ENCODE results near the gene RAD51B. TPM values are rescaled to one million over a fixed set of nuclear protein-coding genes. Genes with fewer than 3 reads are reported as not detected.

RAD51B gene
- polyA plus RNA-seq, 1 experiment = 6.6 TPM

DNA sequence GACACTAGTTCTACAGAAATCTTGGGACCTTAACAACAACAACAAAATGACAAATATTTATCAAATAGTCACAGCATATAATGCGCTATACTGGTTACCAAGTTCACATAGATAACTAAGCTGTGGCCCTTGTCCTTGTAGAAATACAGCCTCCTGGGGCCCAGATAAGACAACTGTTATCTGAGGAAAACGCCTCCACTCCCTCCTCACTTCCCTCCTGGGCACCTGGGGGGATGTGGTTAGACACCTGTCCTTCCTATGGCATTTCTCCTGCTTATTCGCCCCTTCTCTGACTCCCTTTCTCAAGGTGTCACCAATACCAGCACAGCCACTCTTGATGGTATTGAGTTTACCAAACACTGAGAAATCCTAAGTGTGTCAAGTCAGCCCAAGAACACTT is 419.4 kb downstream of the RAD51B start:
- H3K9me3 ChIP-seq (ENCODE audit: control insufficient read depth, insufficient read depth, low read length) = no peaks in the 10 kb centered on the region
- no peak overlapping the region for H3K27ac ChIP-seq (ENCODE audit: low read depth, low read length)
- TF ChIP-seq, protein P1, sequence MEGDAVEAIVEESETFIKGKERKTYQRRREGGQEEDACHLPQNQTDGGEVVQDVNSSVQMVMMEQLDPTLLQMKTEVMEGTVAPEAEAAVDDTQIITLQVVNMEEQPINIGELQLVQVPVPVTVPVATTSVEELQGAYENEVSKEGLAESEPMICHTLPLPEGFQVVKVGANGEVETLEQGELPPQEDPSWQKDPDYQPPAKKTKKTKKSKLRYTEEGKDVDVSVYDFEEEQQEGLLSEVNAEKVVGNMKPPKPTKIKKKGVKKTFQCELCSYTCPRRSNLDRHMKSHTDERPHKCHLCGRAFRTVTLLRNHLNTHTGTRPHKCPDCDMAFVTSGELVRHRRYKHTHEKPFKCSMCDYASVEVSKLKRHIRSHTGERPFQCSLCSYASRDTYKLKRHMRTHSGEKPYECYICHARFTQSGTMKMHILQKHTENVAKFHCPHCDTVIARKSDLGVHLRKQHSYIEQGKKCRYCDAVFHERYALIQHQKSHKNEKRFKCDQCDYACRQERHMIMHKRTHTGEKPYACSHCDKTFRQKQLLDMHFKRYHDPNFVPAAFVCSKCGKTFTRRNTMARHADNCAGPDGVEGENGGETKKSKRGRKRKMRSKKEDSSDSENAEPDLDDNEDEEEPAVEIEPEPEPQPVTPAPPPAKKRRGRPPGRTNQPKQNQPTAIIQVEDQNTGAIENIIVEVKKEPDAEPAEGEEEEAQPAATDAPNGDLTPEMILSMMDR (IDR thresholded peaks at IDR 0.05; ENCODE audit: low read depth, low read length) = no peak
- H3K27me3 ChIP-seq (ENCODE audit: control insufficient read depth, insufficient read depth, low read length) = no peaks in the 10 kb centered on the region
- ChIA-PET CTCF (no interaction called here), POLR2A (no interaction called here)
- H3K4me3 ChIP-seq (ENCODE audit: low read depth, low read length) = no peak overlapping the region
- DNase-seq (ENCODE audit: low read depth, low spot score) = no peak

DNA sequence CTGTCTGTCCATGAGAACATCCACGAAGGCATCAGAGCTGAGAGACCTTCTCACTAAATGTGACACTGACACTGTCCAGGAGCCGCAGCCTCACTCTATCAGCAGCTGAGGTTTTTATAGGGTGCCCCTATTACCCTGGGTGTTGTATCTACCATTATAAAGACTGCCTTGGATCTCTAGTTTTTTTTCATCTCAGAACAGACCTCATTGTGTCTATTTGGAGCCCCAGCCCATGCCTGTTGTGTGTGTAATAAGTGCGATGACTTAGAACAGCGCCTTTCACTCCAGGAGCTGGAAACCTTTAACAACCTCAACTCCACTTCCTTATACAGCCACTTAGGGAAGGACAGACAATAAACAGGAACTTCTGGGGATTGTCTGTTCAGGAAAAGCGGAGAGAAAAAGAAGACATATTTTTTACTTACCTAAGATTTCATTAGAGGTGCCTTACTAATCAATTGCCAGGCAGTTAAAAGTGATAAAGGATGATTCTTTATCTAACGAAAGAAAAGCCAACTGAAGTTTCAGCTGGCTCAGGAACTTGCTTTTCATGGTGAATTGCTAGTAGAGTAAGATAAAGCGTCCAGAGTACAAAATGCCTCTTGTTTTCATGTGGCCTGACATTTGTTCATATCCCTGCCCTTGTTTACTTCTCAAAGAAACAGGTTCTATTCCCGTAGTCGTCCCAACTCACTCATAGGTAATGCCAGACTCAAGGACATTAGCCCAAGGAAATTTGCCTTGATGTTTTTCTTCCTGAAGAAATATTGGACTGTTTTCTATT is 420.6 kb downstream of the RAD51B start:
- no peak for DNase-seq (ENCODE audit: low read depth, low spot score)
- POLR2A ChIA-PET = no interaction called here

DNA sequence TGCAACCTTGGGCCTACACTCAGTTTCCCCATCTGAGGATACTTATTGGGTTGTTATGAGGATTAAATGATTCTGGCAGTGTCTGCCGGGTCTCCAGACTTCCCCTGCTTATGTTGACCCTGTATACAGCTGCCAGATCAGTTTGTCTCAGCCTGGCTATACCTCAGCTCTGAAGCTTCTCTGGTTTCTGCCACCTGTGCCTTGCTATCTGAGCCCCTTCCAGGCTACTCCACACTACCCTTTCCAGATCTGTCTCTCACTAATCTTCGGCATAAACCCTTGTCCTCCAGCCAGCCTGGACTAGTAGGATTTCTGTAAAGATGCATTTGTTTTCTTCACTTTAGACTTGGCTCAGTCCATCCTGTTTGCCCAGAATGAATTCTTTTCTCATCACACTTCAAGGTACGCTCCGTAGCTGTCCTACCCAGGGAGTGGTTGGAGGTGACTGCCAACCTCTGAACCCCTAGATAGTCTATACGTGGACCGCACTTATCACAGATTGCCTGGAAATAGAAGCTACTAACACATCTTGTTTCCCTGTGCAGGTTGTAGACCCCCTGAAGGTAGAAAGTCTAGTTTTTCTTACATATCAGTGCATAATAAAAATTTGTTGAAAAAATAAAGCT is 422.4 kb downstream of the RAD51B start:
- ChIA-PET POLR2A (no interaction called here), CTCF (interaction anchor here (0.9 kb wide), 1 partner anchor 574 kb away, joined by 3 read pairs; no protein-coding TSS in a partner anchor)
- no peaks in the 10 kb centered on the region for H3K9me3 ChIP-seq (ENCODE audit: control insufficient read depth, insufficient read depth, low read length)
- TF ChIP-seq, protein P1 (IDR thresholded peaks at IDR 0.05; ENCODE audit: low read depth, low read length) = no peak
- no peak for DNase-seq (ENCODE audit: low read depth, low spot score)
- H3K4me3 ChIP-seq (ENCODE audit: low read depth, low read length) = no peak overlapping the region
- no peaks in the 10 kb centered on the region for H3K27me3 ChIP-seq (ENCODE audit: control insufficient read depth, insufficient read depth, low read length)
- H3K27ac ChIP-seq (ENCODE audit: low read depth, low read length) = no peak overlapping the region

More for the DNA sequence above, 420.6 kb downstream of the RAD51B start:
- Histone ChIP-seq H3K4me3 (ENCODE audit: low read depth, low read length) (no peak overlapping the region), H3K9me3 (ENCODE audit: control insufficient read depth, insufficient read depth, low read length) (no peaks in the 10 kb centered on the region), H3K27ac (ENCODE audit: low read depth, low read length) (no peak overlapping the region), H3K27me3 (ENCODE audit: control insufficient read depth, insufficient read depth, low read length) (no peaks in the 10 kb centered on the region)
- TF ChIP-seq, protein P1 (IDR thresholded peaks at IDR 0.05; ENCODE audit: low read depth, low read length) = no peak
- CTCF ChIA-PET = interaction anchor here (0.8 kb wide), 1 partner anchor 296 kb away, joined by 3 read pairs; no protein-coding TSS in a partner anchor

DNA sequence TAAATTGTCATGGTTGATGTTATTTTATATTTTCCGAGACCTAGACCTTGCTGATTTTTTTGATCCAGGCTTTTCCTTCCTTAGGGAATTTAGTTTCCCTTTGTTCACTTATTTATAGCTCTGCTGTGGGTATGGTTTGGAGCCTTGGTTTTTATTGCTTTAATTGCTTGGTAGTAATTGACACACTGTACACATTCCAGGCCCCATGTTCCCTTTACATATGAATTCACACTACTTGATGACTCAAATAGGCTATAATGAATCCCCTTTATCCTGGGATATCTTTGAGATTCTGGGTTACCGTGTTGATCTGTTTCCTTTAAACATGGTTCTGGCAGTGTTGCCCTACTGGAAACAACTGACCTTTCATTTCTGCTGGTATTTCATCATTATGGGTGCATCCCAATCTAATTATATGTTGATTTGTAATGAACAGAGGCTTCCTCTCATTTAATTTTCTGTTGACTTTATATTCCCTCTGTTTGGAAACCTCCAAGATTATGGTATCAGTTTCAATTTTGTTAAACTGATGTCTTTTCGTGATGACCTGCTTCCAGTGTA is 424.0 kb downstream of the RAD51B start:
- Histone ChIP-seq H3K9me3 (ENCODE audit: control insufficient read depth, insufficient read depth, low read length) (no peaks in the 10 kb centered on the region), H3K27me3 (ENCODE audit: control insufficient read depth, insufficient read depth, low read length) (no peaks in the 10 kb centered on the region), H3K27ac (ENCODE audit: low read depth, low read length) (no peak overlapping the region), H3K4me3 (ENCODE audit: low read depth, low read length) (no peak overlapping the region)
- ChIA-PET POLR2A (no interaction called here), CTCF (interaction anchor here (0.8 to 6.1 kb wide), 2 partner anchors 299 kb away, joined by 6 to 31 read pairs; no protein-coding TSS in a partner anchor)
- TF ChIP-seq, protein P1 (IDR thresholded peaks at IDR 0.05; ENCODE audit: low read depth, low read length) = no peak
- no peak for DNase-seq (ENCODE audit: low read depth, low spot score)

Data from AG04450 (cell line).